DMS79 treated with DMSO at 0.1 percent for 48 hours (cell line): Measurements from ENCODE around the gene DCDC2B.
"Not testable (repeated sequence)": the region's sequence is repeated elsewhere in the genome, so short reads cannot be mapped to it uniquely, and the experiment has no call there.

ENCODE experiments used
- DNase-seq: peaks from one replicate; lab custom pipeline; 2025; lab: John Stamatoyannopoulos, UW

DCDC2B gene

GRCh38 chr1:32208891-32209328 is at the start of gene DCDC2B:
DCDC2B (plus strand) TSS chr1:32209089; CDS start chr1:32209094, 5 bp downstream.
- peak; percentile 97 for DNase-seq

GRCh38 chr1:32159189-32159588 is 49.7 kb upstream of the DCDC2B start:
- no peak for DNase-seq

- DNase-seq: no peak
These were observed 45.5 kb upstream of the DCDC2B start for GRCh38 chr1:32163405-32163804.

GRCh38 chr1:32165633-32166032 is 43.3 kb upstream of the DCDC2B start:
- DNase-seq: not testable (repeated sequence)

- no peak for DNase-seq
These were observed 37.9 kb upstream of the DCDC2B start for GRCh38 chr1:32170991-32171390.

GRCh38 chr1:32172621-32173245 is 36.2 kb upstream of the DCDC2B start:
- DNase-seq: no peak

- DNase-seq: no peak
These were observed 30.3 kb upstream of the DCDC2B start for GRCh38 chr1:32178380-32179192.

GRCh38 chr1:32179193-32179442 is 29.8 kb upstream of the DCDC2B start:
- no peak for DNase-seq

GRCh38 chr1:32179443-32180185 is 29.3 kb upstream of the DCDC2B start, which contains the start of gene TXLNA:
TXLNA (plus strand) TSS chr1:32179675; CDS start chr1:32180346, 671 bp downstream.
- peak; percentile 94 for DNase-seq

GRCh38 chr1:32180186-32181060 is 28.5 kb upstream of the DCDC2B start:
- peak; percentile 44 for DNase-seq

- DNase-seq: no peak
These were observed 27.8 kb upstream of the DCDC2B start for GRCh38 chr1:32181065-32181464.

GRCh38 chr1:32181563-32181962 is 27.3 kb upstream of the DCDC2B start:
- no peak for DNase-seq

GRCh38 chr1:32182060-32182459 is 26.8 kb upstream of the DCDC2B start:
- DNase-seq: no peak

GRCh38 chr1:32184650-32185049 is 24.2 kb upstream of the DCDC2B start:
- no peak for DNase-seq

- no peak for DNase-seq
These were observed 22.8 kb upstream of the DCDC2B start for GRCh38 chr1:32186077-32186476.

GRCh38 chr1:32186491-32186890 is 22.4 kb upstream of the DCDC2B start:
- DNase-seq: no peak

GRCh38 chr1:32187850-32188249 is 21.0 kb upstream of the DCDC2B start:
- DNase-seq: no peak

- no peak for DNase-seq
These were observed 16.5 kb upstream of the DCDC2B start for GRCh38 chr1:32192220-32192948.

- no peak for DNase-seq
These were observed 13.9 kb upstream of the DCDC2B start for GRCh38 chr1:32194984-32195383.

- no peak for DNase-seq
These were observed 13.4 kb upstream of the DCDC2B start for GRCh38 chr1:32195531-32195930.
